ENCODE data around the gene BACE2. TPM values are rescaled to one million over a fixed set of nuclear protein-coding genes. Genes with fewer than 3 reads are reported as not detected.

The BACE2 gene
- total and polyA plus RNA-seq, 2 of the 13 experiments (the other 11 are each of a cell fraction or from before 2014, with no cell fraction given): 0.07 to 0.11 TPM

DNA sequence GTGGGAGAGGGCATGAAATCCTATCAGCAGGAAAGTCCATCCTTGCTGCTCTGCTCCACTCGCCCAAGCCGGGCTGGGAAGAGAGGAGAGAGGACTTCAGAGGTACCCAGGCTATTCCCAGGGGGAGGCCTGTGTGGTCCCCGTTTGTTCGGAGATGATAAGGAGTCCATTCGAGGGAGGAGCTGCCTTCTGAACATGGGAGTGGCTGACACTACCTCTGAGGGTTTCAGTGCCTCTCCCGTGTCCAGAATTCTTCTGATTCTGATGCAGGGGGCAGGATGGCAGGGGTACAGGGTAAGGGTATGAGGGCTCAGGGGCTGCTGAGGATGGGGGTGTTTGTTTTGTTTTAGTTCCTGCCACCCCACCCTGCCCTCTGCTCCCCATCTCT lies 40.4 kb downstream of the BACE2 start:
- Histone ChIP-seq H4K20me1 (ENCODE audit: insufficient read depth, low read length) (no peaks in the 10 kb centered on the region), H3K4me3 (replicated peaks in 1 of 3; ENCODE audit: insufficient read depth in 1 of 3, low read depth in 2 of 3, low read length in 3 of 3) (no peak overlapping the region), H3K9me3 (ENCODE audit: low read length) (no peaks in the 10 kb centered on the region), H3K27me3 (ENCODE audit: control insufficient read depth in 1 of 2, insufficient read depth in 2 of 2, low read length in 2 of 2) (peaks cover 0 to 40% of the 10 kb centered on the region in 2 experiments; a peak in 3 of 5 replicates), H3K36me3 (replicated peaks in 1 of 2; ENCODE audit: control insufficient read depth in 1 of 2, insufficient read depth in 2 of 2, low read length in 2 of 2) (no peaks in the 10 kb centered on the region), H2AFZ (ENCODE audit: low read length) (no peak overlapping the region), H3K9ac (ENCODE audit: insufficient read depth, low read depth, low read length) (no peak overlapping the region), H3K4me2 (ENCODE audit: low read depth, low read length) (no peak overlapping the region), H3K27ac (ENCODE audit: extremely low read length, insufficient read depth, low read length) (no peak overlapping the region), H3K79me2 (ENCODE audit: insufficient read depth, low read length) (no peaks in the 10 kb centered on the region), H3K4me1 (ENCODE audit: insufficient read depth, low read length) (no peaks in the 10 kb centered on the region)
- in situ Hi-C loops (cut with HindIII; ENCODE audit: extremely low pct_ligation_motif_present, low pct_unique_long_range_greater_than_20kb): no loop called here
- POLR2A ChIA-PET: no interaction called here
- ATAC-seq (no peak), FAIRE-seq (no peak), DNase-seq (ENCODE audit: low spot score) (no peak)
- BruUV-seq (replicated peaks): no TSS peak
- 7% methylated on average over 3 of the region's 6 CpGs for WGBS (ENCODE audit: low lambda C conversion rate)
- intact Hi-C loops (cut with micrococcal nuclease; ENCODE audit: unreplicated experiment): no loop called here
- no peak for TF ChIP-seq EHMT2 (IDR thresholded peaks at IDR 0.05; ENCODE audit: borderline replicate concordance, low read depth, low read length)
- no peak for TF ChIP-seq ZZZ3 (CRISPR knock-in tag; IDR thresholded peaks at IDR 0.05; ENCODE audit: borderline replicate concordance)
- no peak for TF ChIP-seq GRHL1 (CRISPR knock-in tag; conservative IDR thresholded peaks at IDR 0.05)
- no peak for TF ChIP-seq SMARCE1 (IDR thresholded peaks at IDR 0.05; ENCODE audit: borderline replicate concordance)
- no peak for TF ChIP-seq DMAP1 (CRISPR knock-in tag; IDR thresholded peaks at IDR 0.05)
- no peak for TF ChIP-seq HNF4G (IDR thresholded peaks at IDR 0.05; ENCODE audit: borderline replicate concordance, low read depth, low read length)
- no peak for TF ChIP-seq HNF4G (CRISPR knock-in tag; IDR thresholded peaks at IDR 0.05; ENCODE audit: borderline replicate concordance, low read depth)
- no peak for TF ChIP-seq ZNF839 (CRISPR knock-in tag; IDR thresholded peaks at IDR 0.05; ENCODE audit: borderline replicate concordance)
- TF ChIP-seq RFXANK (CRISPR knock-in tag; IDR thresholded peaks at IDR 0.05): no peak
- TF ChIP-seq THAP11 (CRISPR knock-in tag; IDR thresholded peaks at IDR 0.05): no peak
- no peak for TF ChIP-seq ZNF33A (CRISPR knock-in tag; IDR thresholded peaks at IDR 0.05; ENCODE audit: borderline replicate concordance)
- TF ChIP-seq PBX2 (CRISPR knock-in tag; IDR thresholded peaks at IDR 0.05): no peak
- no peak for TF ChIP-seq CAMTA2 (CRISPR knock-in tag; IDR thresholded peaks at IDR 0.05; ENCODE audit: borderline replicate concordance)
- CTCF ChIA-PET (ENCODE audit: low intra/inter-chr PET ratio, low total read pairs): no interaction called here
